ENCODE results near the gene SPPL2A. TPM values are rescaled to one million over a fixed set of nuclear protein-coding genes. Genes with fewer than 3 reads are reported as not detected.

SPPL2A gene
- total RNA-seq, 1 experiment from 2014 or later, result 38.6 TPM

- Mint-ChIP-seq H3K27ac (peak overlapping the region; percentile 92), H3K36me3 (peaks cover 4% of the 10 kb centered on the region), H3K4me1 (peaks cover 2% of the 10 kb centered on the region; the same call in 1 of the 2 replicates), H3K9me3 (no peaks in the 10 kb centered on the region), H3K4me3 (no peak overlapping the region), H3K27me3 (ENCODE audit: low read depth) (no peaks in the 10 kb centered on the region)
- ATAC-seq (no peak), DNase-seq (ENCODE audit: low spot score) (no peak)
- POLR2A ChIA-PET, result no interaction called here
- CTCF ChIA-PET, result interaction anchor here (0.7 to 2.3 kb wide), 3 partner anchors 9 to 21 kb away, joined by 3 to 8 read pairs (median 4); partner anchors contain the start of gene TRPM7
- TF ChIP-seq ZNF138 (CRISPR knock-in tag; conservative IDR thresholded peaks at IDR 0.05) (no peak), ZBTB43 (CRISPR knock-in tag; IDR thresholded peaks at IDR 0.05) (no peak), MYBL2 (CRISPR knock-in tag; IDR thresholded peaks at IDR 0.05) (no peak), PRRX2 (CRISPR knock-in tag; IDR thresholded peaks at IDR 0.05) (no peak), E2F1 (CRISPR knock-in tag; IDR thresholded peaks at IDR 0.05) (no peak), NFYB (CRISPR knock-in tag; conservative IDR thresholded peaks at IDR 0.05; ENCODE audit: low read depth) (no peak), ZNF396 (CRISPR knock-in tag; IDR thresholded peaks at IDR 0.05; ENCODE audit: borderline replicate concordance) (no peak), FOXK1 (CRISPR knock-in tag; IDR thresholded peaks at IDR 0.05) (no peak), SMAD3 (CRISPR knock-in tag; IDR thresholded peaks at IDR 0.05; ENCODE audit: borderline replicate concordance) (no peak), STAT6 (CRISPR knock-in tag; conservative IDR thresholded peaks at IDR 0.05; ENCODE audit: low read depth) (no peak), USF2 (CRISPR knock-in tag; IDR thresholded peaks at IDR 0.05) (no peak), USF1 (CRISPR knock-in tag; IDR thresholded peaks at IDR 0.05) (no peak), ZNF423 (CRISPR knock-in tag; IDR thresholded peaks at IDR 0.05) (no peak), ZNF532 (CRISPR knock-in tag; IDR thresholded peaks at IDR 0.05; ENCODE audit: borderline replicate concordance) (no peak), NFE2L1 (CRISPR knock-in tag; IDR thresholded peaks at IDR 0.05) (no peak), AFF4 (CRISPR knock-in tag; IDR thresholded peaks at IDR 0.05; ENCODE audit: borderline replicate concordance) (no peak), ZNF232 (CRISPR knock-in tag; IDR thresholded peaks at IDR 0.05) (no peak)
These were observed 88.6 kb downstream of the SPPL2A start for GRCh38 chr15:50676799-50677483.

All from WTC11 (cell line).